Tibial nerve (tissue), 4 donors: ENCODE results near the gene PARD6A.

Experiments
- CTCF ChIP-seq, 5 experiments: fragments of 200-600 bp in 3 of 5; fragments of 450-650 bp in 2 of 5; sonication (generic) in 3 of 5; IDR thresholded peaks; one replicate each; pipeline ENCODE4 v1.5.1; 2016 to 2019; ENCODE audit warnings: antibody characterized with exemption in 5 of 5, mild to moderate bottlenecking in 3 of 5, moderate library complexity in 2 of 5
- EP300 ChIP-seq, 2 donors: sonication (generic); formaldehyde crosslinking; IDR thresholded peaks; one replicate each; pipeline ENCODE4 v1.6.1; 2017; ENCODE audit warnings: antibody characterized with exemption in 2 of 2, mild to moderate bottlenecking in 1 of 2

DNA sequence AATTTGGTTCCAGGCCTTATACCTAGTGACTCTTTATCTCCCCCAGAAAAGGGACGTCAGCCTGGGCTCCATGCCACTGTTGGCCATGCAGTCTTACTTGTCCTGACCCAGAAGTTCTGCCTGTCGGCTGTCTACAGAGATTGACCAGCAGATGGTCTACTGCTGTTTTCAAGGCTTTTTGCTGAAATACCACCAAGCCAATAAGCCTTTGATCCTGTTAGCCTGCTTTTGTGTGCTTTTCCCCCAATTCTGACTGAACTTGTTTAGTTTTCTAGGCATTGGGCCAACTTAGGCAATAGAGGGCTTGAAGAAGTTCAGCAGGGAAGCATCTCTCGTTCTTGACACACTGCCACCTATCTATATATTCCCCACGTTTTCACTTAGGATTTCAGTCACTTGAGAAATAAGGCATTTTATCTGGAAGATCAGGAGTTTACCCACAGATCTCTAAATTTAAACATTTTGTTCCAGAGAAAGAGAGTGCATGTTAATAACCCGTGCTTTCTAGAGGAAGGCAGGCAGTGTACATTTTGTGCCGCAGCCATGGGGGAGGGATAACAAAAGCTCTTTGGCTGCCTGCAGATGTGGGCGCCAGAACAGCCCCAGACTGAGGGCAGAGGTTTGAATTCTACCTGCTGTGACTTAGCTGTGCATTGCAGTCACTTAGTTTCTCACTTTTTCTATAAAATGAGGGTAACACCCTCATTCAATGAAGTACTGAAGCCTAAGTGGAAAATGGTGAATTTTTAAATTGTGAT lies 28.2 kb upstream of the PARD6A start:
- peak in 1 of 2 donors; percentile 28 for TF ChIP-seq EP300 (IDR thresholded peaks at IDR 0.05)
- no peak for TF ChIP-seq CTCF (IDR thresholded peaks at IDR 0.05)
